D721Med (cell line): ENCODE results near the gene GALNT12.

ENCODE experiments used
- DNase-seq: peaks from one replicate; pipeline ENCODE4 v3.0.0; 2011; ENCODE audit warnings: low spot score; ENCODE audit not compliant: insufficient read length
- FAIRE-seq: peaks from 2 replicates; lab custom pipeline; 2011; peaks lifted over from hg19 to GRCh38; lab: Jason Lieb, UNC
- CTCF ChIP-seq: IDR thresholded peaks from 2 replicates; pipeline ENCODE4 v1.5.1; 2012; ENCODE audit warnings: mild to moderate bottlenecking, control low read depth; ENCODE audit not compliant: insufficient read depth; ENCODE audit errors: missing control alignments

GALNT12 gene

GRCh38 chr9:98805506-98806272 is 1.8 kb upstream of the GALNT12 start:
- FAIRE-seq (no peak), DNase-seq (no peak)
- TF ChIP-seq CTCF, result no peak

- TF ChIP-seq CTCF, result peak; percentile 35
- FAIRE-seq (no peak), DNase-seq (no peak)
Measured at GRCh38 chr9:98806394-98807035, 955 bp upstream of the GALNT12 start.

DNA sequence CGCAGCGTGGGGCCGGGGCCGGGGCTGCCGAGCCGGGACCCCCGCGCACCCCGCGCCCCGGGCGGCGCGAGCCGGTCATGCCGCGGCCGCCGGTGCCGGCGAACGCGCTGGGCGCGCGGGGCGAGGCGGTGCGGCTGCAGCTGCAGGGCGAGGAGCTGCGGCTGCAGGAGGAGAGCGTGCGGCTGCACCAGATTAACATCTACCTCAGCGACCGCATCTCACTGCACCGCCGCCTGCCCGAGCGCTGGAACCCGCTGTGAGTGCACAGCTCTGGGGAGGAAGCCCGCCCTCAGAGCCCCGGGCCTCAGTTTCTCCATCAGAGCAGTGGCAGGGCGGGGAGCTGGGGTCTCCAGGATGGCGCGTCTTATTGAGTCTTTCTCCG is 335 bp downstream of the GALNT12 start:
- DNase-seq, result peak; percentile 41
- TF ChIP-seq CTCF, result no peak
- no peak for FAIRE-seq

GRCh38 chr9:98808411-98808815 is 943 bp downstream of the GALNT12 start:
- no peak for TF ChIP-seq CTCF
- no peak for FAIRE-seq
- no peak for DNase-seq

- TF ChIP-seq CTCF, result no peak
- DNase-seq (no peak), FAIRE-seq (no peak)
Measured at GRCh38 chr9:98808875-98809274, 1.4 kb downstream of the GALNT12 start.

DNA sequence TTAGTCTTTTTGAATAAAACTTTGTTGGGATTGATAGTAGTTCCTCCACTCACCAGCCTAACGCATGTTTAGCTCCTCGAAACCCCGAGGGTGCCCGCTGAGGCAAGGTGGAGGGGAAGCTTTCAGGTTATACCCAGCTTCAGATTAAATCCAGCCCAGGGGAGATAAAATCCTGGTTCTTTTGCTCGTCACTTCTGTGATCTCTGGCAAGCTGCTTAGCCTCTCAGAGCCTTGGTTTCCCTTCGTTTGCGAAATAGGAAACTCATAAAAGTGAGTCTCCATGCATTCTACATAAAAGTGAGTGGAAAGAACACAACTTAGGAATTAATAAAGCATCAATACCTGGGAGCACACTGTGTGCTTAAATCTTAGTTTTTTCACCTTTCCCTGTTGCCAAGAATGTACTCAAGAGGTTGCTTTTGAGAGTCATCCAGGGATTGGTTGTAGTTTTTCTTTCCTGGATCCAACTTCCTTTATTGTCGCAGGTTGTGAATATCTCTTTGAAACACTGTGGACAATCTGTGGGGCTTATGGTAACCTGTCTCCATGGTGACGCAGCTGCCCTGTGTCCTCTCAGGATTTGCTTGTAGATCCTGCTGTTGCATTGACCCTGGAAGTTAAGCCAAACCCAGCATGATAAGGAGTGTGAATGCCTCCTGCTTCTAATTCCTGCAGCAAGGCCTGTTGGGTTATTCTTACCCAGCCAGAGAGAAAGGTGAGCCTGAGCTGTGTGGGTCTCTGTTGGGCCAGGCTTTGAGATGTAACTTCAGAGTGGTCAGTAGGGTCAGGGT is 2.0 kb downstream of the GALNT12 start:
- FAIRE-seq (no peak), DNase-seq (no peak)
- no peak for TF ChIP-seq CTCF
